Astrocyte (in vitro differentiated cells and primary cell): Measurements from ENCODE around the gene ORAI3.

Experiments
- CTCF ChIP-seq: IDR thresholded peaks from 2 replicates; pipeline ENCODE4 v1.5.1; 2011; ENCODE audit warnings: low read depth, mild to moderate bottlenecking, inconsistent platforms, low read length, moderate library complexity; ENCODE audit not compliant: insufficient read depth
- EZH2 ChIP-seq: IDR thresholded peaks from 2 replicates; pipeline ENCODE4 v1.6.1; 2012; ENCODE audit warnings: mild to moderate bottlenecking, low read length, inconsistent platforms; ENCODE audit not compliant: insufficient read depth

- TF ChIP-seq EZH2 (no peak), CTCF (no peak)
Observed at GRCh38 chr16:30904114-30904780, 44.6 kb upstream of the ORAI3 start.
